ENCODE measurements around the gene AP5S1.

DNA sequence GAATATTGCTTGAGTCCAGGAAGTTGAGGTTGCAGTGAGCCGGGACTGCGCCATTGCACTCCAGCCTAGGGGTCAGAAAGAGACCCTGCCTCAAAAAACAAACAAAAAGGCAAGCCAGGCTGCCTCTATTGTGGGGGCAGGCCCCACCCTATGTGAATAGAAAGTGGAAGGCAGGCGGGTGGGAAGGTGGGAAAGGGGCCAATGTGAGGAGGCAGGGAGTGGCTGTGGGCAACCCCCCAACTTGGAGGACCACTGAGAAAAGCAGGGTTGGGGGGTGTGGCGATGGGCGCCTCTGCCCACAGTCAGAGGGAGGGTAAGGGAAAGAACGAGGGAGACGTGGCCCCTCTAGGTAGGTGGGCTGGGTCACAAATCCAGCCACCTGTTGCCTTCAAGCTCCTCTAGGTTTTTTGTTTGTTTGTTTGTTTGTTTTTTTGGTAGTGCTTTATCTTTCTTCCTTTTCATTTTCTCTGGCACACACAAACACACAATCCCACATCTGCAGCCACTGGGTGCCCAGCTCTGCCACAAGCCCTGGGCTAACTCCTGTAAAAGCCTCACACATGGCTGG is 5.3 kb upstream of the AP5S1 start:
- TF ChIP-seq, protein P1, sequence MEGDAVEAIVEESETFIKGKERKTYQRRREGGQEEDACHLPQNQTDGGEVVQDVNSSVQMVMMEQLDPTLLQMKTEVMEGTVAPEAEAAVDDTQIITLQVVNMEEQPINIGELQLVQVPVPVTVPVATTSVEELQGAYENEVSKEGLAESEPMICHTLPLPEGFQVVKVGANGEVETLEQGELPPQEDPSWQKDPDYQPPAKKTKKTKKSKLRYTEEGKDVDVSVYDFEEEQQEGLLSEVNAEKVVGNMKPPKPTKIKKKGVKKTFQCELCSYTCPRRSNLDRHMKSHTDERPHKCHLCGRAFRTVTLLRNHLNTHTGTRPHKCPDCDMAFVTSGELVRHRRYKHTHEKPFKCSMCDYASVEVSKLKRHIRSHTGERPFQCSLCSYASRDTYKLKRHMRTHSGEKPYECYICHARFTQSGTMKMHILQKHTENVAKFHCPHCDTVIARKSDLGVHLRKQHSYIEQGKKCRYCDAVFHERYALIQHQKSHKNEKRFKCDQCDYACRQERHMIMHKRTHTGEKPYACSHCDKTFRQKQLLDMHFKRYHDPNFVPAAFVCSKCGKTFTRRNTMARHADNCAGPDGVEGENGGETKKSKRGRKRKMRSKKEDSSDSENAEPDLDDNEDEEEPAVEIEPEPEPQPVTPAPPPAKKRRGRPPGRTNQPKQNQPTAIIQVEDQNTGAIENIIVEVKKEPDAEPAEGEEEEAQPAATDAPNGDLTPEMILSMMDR (IDR thresholded peaks at IDR 0.05): no peak
- TF ChIP-seq POLR2A (IDR thresholded peaks at IDR 0.05): no peak

Data from uterus (tissue), 2 donors.